Activated CD8-positive, alpha-beta memory T cell treated with anti-CD3 and anti-CD28 coated beads, Interleukin-2, amount 10 ng/mL, durations not matched to agents 7 days and 5 days (primary cell): ENCODE measurements around the gene CLCN4. TPM values are rescaled to one million over a fixed set of nuclear protein-coding genes. Genes with fewer than 3 reads are reported as not detected.

Source experiments
- ATAC-seq: fragments of 150-1000 bp; cut with Tn5 transposase; one replicate; pipeline ENCODE4 v1.10.0; 2021; ENCODE audit warnings: moderate library complexity
- CTCF ChIA-PET: fragments of 350-600 bp; sonication (Branson Sonifier 250); formaldehyde crosslinking; loops from one replicate; lab custom pipeline; 2021; ENCODE audit warnings: antibody characterized with exemption; lab: Charles Lee
- DNase-seq: peaks from one replicate; pipeline ENCODE4 v3.0.0-alpha.2; 2020
- H3K27ac Mint-ChIP-seq: one replicate; pipeline ENCODE4 v1.8.0; 2021; ENCODE audit warnings: mild to moderate bottlenecking, mixed read lengths
- H3K27me3 Mint-ChIP-seq: one replicate; pipeline ENCODE4 v1.8.0; 2021; ENCODE audit warnings: mixed read lengths
- H3K36me3 Mint-ChIP-seq: one replicate; pipeline ENCODE4 v1.8.0; 2021; ENCODE audit warnings: mild to moderate bottlenecking, mixed read lengths
- H3K4me1 Mint-ChIP-seq: one replicate; pipeline ENCODE4 v1.8.0; 2021; ENCODE audit warnings: mixed read lengths
- H3K4me3 Mint-ChIP-seq: one replicate; pipeline ENCODE4 v1.8.0; 2021; ENCODE audit warnings: mild to moderate bottlenecking, moderate library complexity, mixed read lengths
- H3K9me3 Mint-ChIP-seq: one replicate; pipeline ENCODE4 v1.8.0; 2022; ENCODE audit warnings: low read depth, mixed read lengths
- total RNA-seq, 2 experiments: library from RNA; stranded (reverse); gene quantifications; one replicate each; pipeline ENCODE4 v1.2.3, GENCODE V29; 2021

Gene CLCN4
- total RNA-seq, 2 experiments from 2014 or later = 0.03 to 0.16 TPM

DNA sequence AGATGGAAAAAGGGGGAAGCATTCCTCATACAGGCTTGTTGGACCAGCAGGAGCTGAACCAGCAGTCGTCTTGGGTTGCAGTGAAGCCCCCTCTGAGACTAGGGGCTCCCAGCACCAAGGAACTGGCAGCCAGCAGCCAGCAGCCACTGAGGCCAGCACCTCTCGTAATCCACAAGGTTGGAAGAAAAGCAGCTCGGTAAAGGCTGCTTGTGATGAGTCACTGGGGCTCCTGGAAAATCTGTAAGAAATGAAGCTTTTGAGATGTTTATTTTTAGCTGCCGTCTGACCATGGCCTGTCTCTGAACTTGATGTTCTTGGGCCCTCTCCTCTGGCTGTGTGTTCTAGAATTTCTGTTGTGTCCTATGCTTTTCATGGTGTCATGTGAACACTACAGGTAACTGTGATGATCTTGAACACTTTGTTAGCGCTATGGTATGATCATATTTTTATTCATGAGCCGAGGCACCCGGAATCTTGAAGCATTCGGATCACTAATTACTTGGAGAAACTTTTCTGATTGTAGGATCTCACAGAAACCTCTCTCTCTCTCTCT lies 18.6 kb downstream of the CLCN4 start:
- Mint-ChIP-seq H3K27me3 (peaks cover 12% of the 10 kb centered on the region), H3K27ac (no peak overlapping the region), H3K4me3 (no peak overlapping the region), H3K9me3 (no peaks in the 10 kb centered on the region), H3K36me3 (no peaks in the 10 kb centered on the region), H3K4me1 (peaks cover 5% of the 10 kb centered on the region)
- CTCF ChIA-PET = interaction anchor here (1.1 to 1.2 kb wide), 2 partner anchors 14 to 56 kb away, joined by 3 to 5 read pairs; no protein-coding TSS in a partner anchor
- ATAC-seq (no peak), DNase-seq (no peak)

DNA sequence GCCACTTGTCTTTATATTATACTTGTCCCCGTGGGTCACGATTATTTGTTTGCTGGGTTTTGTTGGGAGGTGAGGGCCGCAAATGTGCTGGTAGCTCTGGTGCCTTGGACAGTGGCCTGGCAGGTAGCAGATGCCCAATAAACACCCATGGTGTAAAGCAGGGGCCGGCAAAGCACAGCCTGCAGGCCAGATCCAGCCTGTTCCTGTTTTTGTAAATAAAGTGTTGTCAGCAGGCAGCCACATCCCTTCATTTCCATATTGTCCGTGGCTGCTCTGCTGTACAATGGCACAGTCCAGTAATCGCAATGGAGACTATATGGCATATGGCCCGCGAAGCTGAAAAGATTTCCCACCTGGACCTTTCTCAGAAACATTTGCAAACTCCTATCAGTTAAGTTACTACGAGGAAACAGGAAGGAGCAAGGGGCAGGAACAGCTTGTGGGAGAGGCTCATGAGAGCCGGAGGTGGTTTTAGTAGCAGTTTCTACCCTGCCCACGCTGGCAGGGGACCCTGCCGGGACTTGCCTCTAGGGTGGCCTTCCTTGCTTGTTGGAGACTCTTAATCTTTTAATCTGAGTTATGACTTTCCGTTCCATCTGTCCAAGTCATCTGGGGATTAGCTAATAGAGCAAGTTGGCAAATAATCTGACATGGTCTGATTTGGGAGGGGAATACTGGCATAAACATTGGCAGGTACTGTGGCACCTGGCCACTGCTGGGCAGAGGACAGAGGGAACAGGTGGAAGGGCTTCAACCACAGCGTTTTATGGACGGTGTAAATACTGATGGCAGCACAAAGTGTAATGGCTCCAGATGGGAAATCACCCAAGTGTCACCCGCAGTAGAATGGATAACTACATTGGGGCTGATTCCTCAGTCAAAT lies 19.6 kb downstream of the CLCN4 start:
- no peak overlapping the region for H3K27ac Mint-ChIP-seq

DNA sequence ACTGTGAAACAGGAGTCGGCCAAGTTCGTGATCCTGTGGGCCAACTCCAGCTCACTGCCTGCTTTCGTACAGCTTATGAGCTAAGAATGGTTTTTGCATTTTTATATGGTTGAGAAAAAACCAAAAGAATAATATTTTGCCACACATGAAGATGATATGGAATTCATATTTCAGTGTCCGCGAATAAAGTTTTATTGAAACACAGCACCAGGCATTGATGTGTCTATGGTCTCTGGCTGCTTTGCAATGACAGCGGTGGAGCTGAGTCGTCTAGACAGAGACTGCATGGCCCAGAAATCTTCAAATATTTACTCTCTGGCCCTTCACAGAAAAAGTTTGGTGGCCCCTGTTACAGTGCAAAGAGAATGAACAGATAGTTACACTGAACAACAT lies 20.2 kb downstream of the CLCN4 start:
- H3K27ac Mint-ChIP-seq = no peak overlapping the region
- H3K9me3 Mint-ChIP-seq = no peaks in the 10 kb centered on the region
- no peak for DNase-seq
- no peaks in the 10 kb centered on the region for H3K36me3 Mint-ChIP-seq
- CTCF ChIA-PET = no interaction called here
- H3K4me1 Mint-ChIP-seq = peaks cover 5% of the 10 kb centered on the region
- no peak overlapping the region for H3K4me3 Mint-ChIP-seq
- ATAC-seq = no peak
- peaks cover 12% of the 10 kb centered on the region for H3K27me3 Mint-ChIP-seq

More for the DNA sequence above, 19.6 kb downstream of the CLCN4 start:
- Mint-ChIP-seq H3K4me1 (peaks cover 5% of the 10 kb centered on the region), H3K27me3 (peaks cover 12% of the 10 kb centered on the region), H3K4me3 (no peak overlapping the region), H3K36me3 (no peaks in the 10 kb centered on the region), H3K9me3 (no peaks in the 10 kb centered on the region)
- no peak for ATAC-seq
- CTCF ChIA-PET = no interaction called here
- DNase-seq = no peak

DNA sequence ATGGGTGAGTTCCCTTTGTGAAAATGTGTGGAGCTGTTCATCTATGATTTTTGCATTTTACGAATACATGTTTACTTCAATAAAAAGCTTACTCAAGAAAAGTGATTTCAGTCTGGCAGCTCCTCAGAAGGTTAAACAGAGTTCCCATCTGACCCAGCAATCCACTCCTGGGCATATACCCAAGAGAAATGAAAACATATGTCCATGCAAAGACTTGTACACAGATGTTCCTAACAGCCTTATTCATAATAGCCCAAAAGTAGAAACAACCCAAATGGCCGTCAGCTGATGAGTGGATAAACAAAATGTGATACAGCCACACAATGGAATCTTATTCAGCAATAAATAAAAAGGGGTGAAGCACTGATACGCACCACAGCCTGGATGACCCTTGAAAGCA lies 20.8 kb downstream of the CLCN4 start:
- CTCF ChIA-PET = no interaction called here
- Mint-ChIP-seq H3K4me3 (no peak overlapping the region), H3K36me3 (no peaks in the 10 kb centered on the region), H3K4me1 (peaks cover 5% of the 10 kb centered on the region), H3K27me3 (peaks cover 13% of the 10 kb centered on the region), H3K27ac (no peak overlapping the region), H3K9me3 (no peaks in the 10 kb centered on the region)
- ATAC-seq (no peak), DNase-seq (no peak)

DNA sequence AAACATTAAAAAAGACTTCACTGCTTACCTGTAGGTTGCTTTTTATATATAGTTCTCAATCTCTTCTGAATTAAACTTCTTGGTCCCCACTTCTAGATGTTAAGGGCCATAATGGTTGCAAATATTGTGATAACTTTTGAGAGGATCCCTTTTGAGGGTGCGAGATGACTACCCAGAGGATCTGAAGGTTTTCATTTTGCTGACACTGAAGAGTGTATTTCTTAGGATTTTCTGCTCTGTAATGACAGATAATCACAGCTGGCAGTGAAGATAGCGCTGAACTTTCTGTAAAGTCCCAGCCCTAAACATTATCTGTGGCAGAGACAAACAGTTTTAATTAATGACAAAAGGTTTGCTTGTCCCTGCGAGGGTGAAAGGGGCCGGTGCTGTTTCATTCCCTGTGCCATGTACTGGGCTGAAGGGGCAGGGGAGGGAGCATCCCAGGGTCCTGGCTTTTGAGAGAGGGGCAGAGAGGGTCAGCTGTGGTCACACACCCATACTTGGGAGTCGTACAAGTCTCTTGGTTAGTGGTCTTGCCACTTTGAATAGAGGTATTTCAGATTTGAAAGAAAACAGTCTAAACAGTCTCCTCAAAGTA lies 22.2 kb downstream of the CLCN4 start:
- ATAC-seq = no peak
- H3K4me1 Mint-ChIP-seq = peaks cover 5% of the 10 kb centered on the region
- H3K9me3 Mint-ChIP-seq = no peaks in the 10 kb centered on the region
- no peak overlapping the region for H3K27ac Mint-ChIP-seq
- H3K27me3 Mint-ChIP-seq = peaks cover 21% of the 10 kb centered on the region
- H3K4me3 Mint-ChIP-seq = no peak overlapping the region
- no peaks in the 10 kb centered on the region for H3K36me3 Mint-ChIP-seq
- CTCF ChIA-PET = no interaction called here
- DNase-seq = no peak

DNA sequence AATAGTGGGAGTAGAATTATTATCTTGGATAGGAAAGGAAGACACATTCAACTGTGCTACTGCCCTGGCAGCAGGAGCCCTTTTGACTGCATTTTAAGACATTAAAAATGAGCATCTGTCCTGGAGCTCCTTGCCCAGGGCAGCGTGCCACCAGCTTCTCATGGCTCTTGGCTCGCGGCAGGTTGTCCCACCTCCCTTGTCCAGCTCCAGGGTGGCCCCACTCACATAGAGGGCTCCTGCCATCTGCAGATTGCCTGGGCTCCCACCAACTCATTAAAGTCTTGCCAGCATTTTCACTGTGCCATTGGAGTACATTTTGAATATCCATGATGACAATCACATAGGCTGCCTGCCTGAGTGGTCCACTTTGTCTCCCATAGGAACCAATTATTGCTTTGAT lies 27.0 kb downstream of the CLCN4 start:
- H3K4me1 Mint-ChIP-seq = no peaks in the 10 kb centered on the region
- no peaks in the 10 kb centered on the region for H3K9me3 Mint-ChIP-seq
- no peak for DNase-seq
- peaks cover 16% of the 10 kb centered on the region for H3K27me3 Mint-ChIP-seq
- no peak overlapping the region for H3K4me3 Mint-ChIP-seq
- CTCF ChIA-PET = no interaction called here
- H3K36me3 Mint-ChIP-seq = no peaks in the 10 kb centered on the region
- H3K27ac Mint-ChIP-seq = no peak overlapping the region
- no peak for ATAC-seq

DNA sequence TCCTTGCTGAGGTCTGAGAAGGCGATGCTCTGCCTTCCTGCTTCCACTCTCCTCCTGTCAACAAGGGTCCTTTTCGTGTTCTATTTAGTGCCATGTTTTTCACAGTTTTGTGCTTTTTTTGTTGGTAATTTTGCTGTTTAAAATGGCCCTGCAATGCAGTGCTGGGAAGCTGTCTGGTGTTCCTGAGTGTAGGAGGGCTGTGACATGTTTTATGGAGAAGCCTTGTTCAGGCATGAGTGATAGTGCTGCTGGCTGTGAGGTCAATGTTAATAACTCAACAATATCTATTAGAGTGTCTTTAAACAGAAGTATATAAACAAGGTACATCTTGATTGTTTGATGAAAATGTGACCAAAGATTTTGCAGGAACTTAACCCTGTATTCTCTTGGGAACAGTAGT lies 27.6 kb downstream of the CLCN4 start:
- no peaks in the 10 kb centered on the region for H3K9me3 Mint-ChIP-seq
- H3K4me3 Mint-ChIP-seq = no peak overlapping the region
- CTCF ChIA-PET = no interaction called here
- no peaks in the 10 kb centered on the region for H3K4me1 Mint-ChIP-seq
- H3K27me3 Mint-ChIP-seq = peaks cover 11% of the 10 kb centered on the region
- DNase-seq = no peak
- ATAC-seq = no peak
- H3K36me3 Mint-ChIP-seq = no peaks in the 10 kb centered on the region
- no peak overlapping the region for H3K27ac Mint-ChIP-seq

DNA sequence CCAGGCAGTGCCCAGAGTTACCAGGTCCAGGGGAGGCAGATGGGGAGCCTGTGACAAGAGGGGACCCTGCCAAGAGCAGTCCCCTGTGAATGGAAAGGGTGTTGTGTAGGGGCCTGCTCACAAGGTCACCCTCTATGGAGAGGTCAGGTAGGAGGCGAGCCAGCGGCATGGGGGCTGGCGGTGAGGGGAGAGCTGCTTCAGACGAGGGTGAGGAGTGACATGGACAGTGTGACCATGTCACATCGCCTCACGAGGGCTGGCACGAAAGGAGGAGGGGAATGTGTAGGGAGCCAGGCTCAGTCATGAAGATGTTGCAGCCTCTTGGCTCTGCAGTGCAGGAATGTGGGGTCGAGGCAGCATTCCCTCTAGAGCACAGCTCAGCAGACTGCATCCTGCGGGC lies 29.6 kb downstream of the CLCN4 start:
- CTCF ChIA-PET = no interaction called here
- Mint-ChIP-seq H3K4me1 (peaks cover 3% of the 10 kb centered on the region), H3K9me3 (no peaks in the 10 kb centered on the region), H3K4me3 (no peak overlapping the region), H3K27me3 (peaks cover 11% of the 10 kb centered on the region), H3K27ac (no peak overlapping the region), H3K36me3 (no peaks in the 10 kb centered on the region)
- DNase-seq (no peak), ATAC-seq (no peak)

DNA sequence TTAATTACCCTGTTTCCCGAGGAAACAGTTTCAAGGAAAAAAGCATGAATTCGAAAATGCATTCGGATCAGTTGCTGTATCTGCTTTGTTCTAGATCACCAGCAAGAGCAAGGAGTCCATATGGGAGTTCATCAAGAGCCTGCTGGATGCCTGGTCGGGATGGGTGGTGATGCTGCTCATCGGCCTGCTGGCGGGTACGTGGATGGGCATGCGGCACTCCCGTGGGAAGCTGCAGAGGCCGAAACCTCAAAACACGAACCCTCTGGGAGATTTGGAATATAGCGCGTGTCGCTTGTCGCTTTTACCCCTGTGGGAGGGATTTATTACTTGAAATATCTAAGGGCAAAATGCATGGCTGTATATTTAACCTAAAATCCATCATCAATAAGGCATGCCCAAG lies 30.6 kb downstream of the CLCN4 start:
- Mint-ChIP-seq H3K27ac (no peak overlapping the region), H3K4me1 (peaks cover 3% of the 10 kb centered on the region), H3K27me3 (peaks cover 11% of the 10 kb centered on the region), H3K36me3 (no peaks in the 10 kb centered on the region), H3K4me3 (no peak overlapping the region), H3K9me3 (no peaks in the 10 kb centered on the region)
- CTCF ChIA-PET = interaction anchor here (0.9 kb wide), 1 partner anchor 536 kb away, joined by 3 read pairs; no protein-coding TSS in a partner anchor
- ATAC-seq = no peak
- no peak for DNase-seq

DNA sequence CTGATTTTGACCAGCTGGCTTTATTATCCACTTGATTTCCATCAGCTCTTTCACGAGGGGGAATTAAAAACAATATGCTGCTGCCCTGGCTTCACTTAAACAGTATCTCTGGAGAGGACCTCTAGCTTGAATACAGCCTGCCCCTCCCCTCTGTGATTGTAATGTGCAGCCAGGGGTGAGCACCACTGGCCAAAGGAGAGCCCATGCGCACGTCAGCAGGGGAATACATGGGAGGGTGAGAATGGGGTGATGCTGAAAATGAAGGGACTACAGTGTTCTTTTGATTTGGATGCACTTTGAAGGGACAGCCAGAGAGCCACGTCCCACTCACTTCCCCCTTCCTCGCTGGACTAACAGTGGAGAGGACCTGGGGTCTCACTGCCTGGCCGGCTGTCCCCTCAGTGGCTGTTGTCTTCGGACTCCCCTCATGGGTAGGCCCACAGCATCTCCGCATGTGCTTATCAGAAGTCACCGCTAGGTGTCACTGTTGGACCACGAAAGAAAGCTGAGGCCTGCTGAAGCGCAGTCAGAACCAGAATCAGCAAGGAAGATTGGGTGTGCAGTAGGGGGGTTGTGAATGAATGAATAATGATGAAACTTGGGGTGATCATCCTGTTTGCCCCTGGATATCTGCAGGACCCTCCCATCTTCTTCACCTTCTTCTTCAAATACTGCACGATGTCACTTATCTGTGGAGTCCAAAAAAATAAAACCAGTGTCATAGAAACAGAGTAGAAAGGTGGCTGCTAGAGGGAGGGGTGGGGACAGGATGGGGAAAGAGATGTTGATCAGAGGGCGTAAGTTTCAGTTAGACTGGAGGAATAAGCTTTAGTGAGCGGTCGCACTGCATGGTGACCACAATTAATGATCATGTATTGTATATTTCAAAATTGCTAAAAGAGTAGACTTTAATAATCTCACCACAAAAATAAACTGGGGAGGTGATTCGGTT lies 32.8 kb downstream of the CLCN4 start:
- Mint-ChIP-seq H3K9me3 (no peaks in the 10 kb centered on the region), H3K27me3 (no peaks in the 10 kb centered on the region), H3K36me3 (no peaks in the 10 kb centered on the region), H3K4me3 (no peak overlapping the region), H3K27ac (no peak overlapping the region), H3K4me1 (peaks cover 3% of the 10 kb centered on the region)
- ATAC-seq = peak; percentile 67
- CTCF ChIA-PET = interaction anchor here (1.0 to 2.3 kb wide), 12 partner anchors 9 to 947 kb away, joined by 3 to 19 read pairs (median 4); no protein-coding TSS in a partner anchor
- peak; percentile 67 for DNase-seq

DNA sequence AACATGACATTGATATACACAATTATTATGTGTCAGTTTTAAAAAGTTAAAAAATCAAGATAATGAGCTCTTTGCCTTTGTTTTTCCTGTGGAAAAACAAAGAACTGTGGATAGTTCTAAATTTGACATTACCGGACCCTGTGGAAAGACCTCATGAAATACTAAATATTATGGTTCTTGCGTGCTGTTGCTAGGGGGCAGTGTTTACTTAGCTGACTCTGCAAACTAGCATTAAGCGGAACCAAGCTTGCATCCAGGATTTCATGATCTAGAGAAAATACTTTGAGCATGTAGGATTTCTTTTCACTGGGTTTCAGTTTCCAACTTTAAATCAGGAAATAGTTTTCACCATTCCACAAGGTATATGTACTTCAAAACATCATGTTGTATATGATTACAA lies 33.6 kb downstream of the CLCN4 start:
- no peak for DNase-seq
- ATAC-seq = no peak
- Mint-ChIP-seq H3K27ac (no peak overlapping the region), H3K27me3 (no peaks in the 10 kb centered on the region), H3K9me3 (no peaks in the 10 kb centered on the region), H3K36me3 (no peaks in the 10 kb centered on the region), H3K4me3 (no peak overlapping the region), H3K4me1 (peaks cover 3% of the 10 kb centered on the region)
- CTCF ChIA-PET = interaction anchor here (0.8 to 2.3 kb wide), 13 partner anchors 10 to 947 kb away, joined by 3 to 19 read pairs (median 4); no protein-coding TSS in a partner anchor

DNA sequence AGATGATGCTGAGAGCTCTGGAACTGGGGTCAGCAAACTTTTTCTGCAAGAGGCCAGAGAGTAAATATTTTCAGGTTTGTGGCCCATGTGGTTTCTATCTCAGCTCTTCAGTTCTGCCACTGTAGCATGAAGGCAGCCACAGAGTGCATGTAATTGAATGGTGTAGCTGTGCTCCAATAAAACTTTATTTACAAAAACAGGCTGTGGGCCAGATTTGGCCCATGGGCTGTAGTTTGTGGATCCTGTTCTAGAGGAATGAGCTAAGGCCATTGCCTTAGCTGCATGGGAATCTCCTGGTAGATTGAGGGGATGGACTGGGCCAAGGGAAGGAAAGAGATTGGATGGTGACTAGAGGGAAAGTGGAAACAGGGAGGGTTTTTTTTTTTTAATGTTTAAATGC lies 36.8 kb downstream of the CLCN4 start:
- Mint-ChIP-seq H3K4me1 (peaks cover 3% of the 10 kb centered on the region), H3K9me3 (no peaks in the 10 kb centered on the region), H3K36me3 (no peaks in the 10 kb centered on the region), H3K27ac (no peak overlapping the region), H3K4me3 (no peak overlapping the region), H3K27me3 (no peaks in the 10 kb centered on the region)
- DNase-seq (no peak), ATAC-seq (no peak)
- CTCF ChIA-PET = no interaction called here

DNA sequence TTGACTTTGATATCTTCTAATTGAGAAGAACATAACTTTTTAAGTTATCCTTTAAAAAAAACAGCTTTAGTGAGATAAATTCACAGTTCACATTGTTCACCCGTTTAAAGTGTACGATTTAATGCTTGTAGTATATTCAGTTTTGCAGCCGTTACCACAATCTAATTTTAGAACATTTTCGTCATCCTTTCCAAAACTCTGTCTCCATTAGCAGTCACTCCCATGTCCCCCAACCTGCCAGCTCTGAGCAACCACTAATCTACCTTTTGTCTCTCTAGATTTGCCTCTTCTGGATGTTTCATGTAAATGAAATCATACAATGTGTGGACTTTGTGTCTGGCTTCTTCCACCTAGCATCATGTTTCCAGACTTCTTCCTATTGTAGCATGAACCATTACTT lies 38.6 kb downstream of the CLCN4 start:
- DNase-seq (no peak), ATAC-seq (no peak)
- no peak overlapping the region for H3K4me3 Mint-ChIP-seq
- no peak overlapping the region for H3K27ac Mint-ChIP-seq
- peaks cover 5% of the 10 kb centered on the region for H3K27me3 Mint-ChIP-seq
- no peaks in the 10 kb centered on the region for H3K9me3 Mint-ChIP-seq
- H3K36me3 Mint-ChIP-seq = no peaks in the 10 kb centered on the region
- CTCF ChIA-PET = no interaction called here
- peaks cover 2% of the 10 kb centered on the region for H3K4me1 Mint-ChIP-seq
